ENCODE measurements around the gene C11orf86.

- TF ChIP-seq POLR2AphosphoS5 (IDR thresholded peaks at IDR 0.05; ENCODE audit: low read depth, low read length) (no peak), POLR2A (IDR thresholded peaks at IDR 0.05; ENCODE audit: low read depth, low read length) (no peak)
Observed at GRCh38 chr11:66981976-66982578, 7.0 kb downstream of the C11orf86 start.
